ENCODE measurements around the gene ZBTB46.
"Not testable (repeated sequence)": the region's sequence is repeated elsewhere in the genome, so short reads cannot be mapped to it uniquely, and the experiment has no call there.

GRCh38 chr20:63801174-63801573 is 29.9 kb downstream of the ZBTB46 start:
- not testable (repeated sequence) for TF ChIP-seq POLR2A (IDR thresholded peaks at IDR 0.05)
- TF ChIP-seq, protein P1, sequence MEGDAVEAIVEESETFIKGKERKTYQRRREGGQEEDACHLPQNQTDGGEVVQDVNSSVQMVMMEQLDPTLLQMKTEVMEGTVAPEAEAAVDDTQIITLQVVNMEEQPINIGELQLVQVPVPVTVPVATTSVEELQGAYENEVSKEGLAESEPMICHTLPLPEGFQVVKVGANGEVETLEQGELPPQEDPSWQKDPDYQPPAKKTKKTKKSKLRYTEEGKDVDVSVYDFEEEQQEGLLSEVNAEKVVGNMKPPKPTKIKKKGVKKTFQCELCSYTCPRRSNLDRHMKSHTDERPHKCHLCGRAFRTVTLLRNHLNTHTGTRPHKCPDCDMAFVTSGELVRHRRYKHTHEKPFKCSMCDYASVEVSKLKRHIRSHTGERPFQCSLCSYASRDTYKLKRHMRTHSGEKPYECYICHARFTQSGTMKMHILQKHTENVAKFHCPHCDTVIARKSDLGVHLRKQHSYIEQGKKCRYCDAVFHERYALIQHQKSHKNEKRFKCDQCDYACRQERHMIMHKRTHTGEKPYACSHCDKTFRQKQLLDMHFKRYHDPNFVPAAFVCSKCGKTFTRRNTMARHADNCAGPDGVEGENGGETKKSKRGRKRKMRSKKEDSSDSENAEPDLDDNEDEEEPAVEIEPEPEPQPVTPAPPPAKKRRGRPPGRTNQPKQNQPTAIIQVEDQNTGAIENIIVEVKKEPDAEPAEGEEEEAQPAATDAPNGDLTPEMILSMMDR (IDR thresholded peaks at IDR 0.05) = not testable (repeated sequence)

Data from thyroid gland (tissue), 4 donors.